ENCODE data around the gene MC3R. TPM values are rescaled to one million over a fixed set of nuclear protein-coding genes. Genes with fewer than 3 reads are reported as not detected.

Gene MC3R
- not detected for total RNA-seq
- not detected for polyA plus RNA-seq (ENCODE audit: insufficient read depth, low read depth, low replicate concordance)
- long read RNA-seq, donor 1, result 0 reads
- long read RNA-seq, donor 2, result 0 reads
- long read RNA-seq, donor 3, result 0 reads
- long read RNA-seq, donor 4, result 0 reads
- long read RNA-seq, donor 5, result 0 reads
- long read RNA-seq, donor 6, result 0 reads
- long read RNA-seq, donor 7, result 0 reads
- long read RNA-seq, donor 8, result 0 reads
- long read RNA-seq, donor 9, result 0 reads
- long read RNA-seq, donor 10, result 0 reads

- H3K36me3 ChIP-seq (ENCODE audit: control insufficient read depth in 2 of 3, insufficient read depth in 3 of 3, low read length in 3 of 3), result no peaks in the 10 kb centered on the region
- TF ChIP-seq CTCF (IDR thresholded peaks at IDR 0.05; ENCODE audit: borderline replicate concordance, extremely low read depth, insufficient read depth), result peak; percentile 52
- no peaks in the 10 kb centered on the region for H3K4me1 ChIP-seq (ENCODE audit: control insufficient read depth in 2 of 3, insufficient read depth in 2 of 3, low read depth in 1 of 3, low read length in 3 of 3)
- peaks cover 2% of the 10 kb centered on the region for H3K27me3 ChIP-seq (ENCODE audit: control insufficient read depth, insufficient read depth, low read length)
- H3K27ac ChIP-seq (ENCODE audit: low read depth in 2 of 2, low read length in 2 of 2), result no peak within 1 kb of the TSS
- no peak within 1 kb of the TSS for H3K9ac ChIP-seq (ENCODE audit: low read length in 3 of 3)
- intact Hi-C loops (cut with DNase I), result no loop called here
- DNase-seq (peak in 4 of 5 donors; percentile 53 to 64 (median 58)), FAIRE-seq (no peak)
- H3K9me3 ChIP-seq (ENCODE audit: control insufficient read depth in 2 of 3, insufficient read depth in 1 of 3, low read length in 3 of 3), result no peaks in the 10 kb centered on the region
- no peak within 1 kb of the TSS for H3K4me3 ChIP-seq (ENCODE audit: low read length in 3 of 3)
Measured at GRCh38 chr20:56247954-56248782, at the start of gene MC3R. TSS of gene MC3R (plus strand) at chr20:56248732. CDS start at chr20:56248844, 112 bp downstream.

- FAIRE-seq (no peak), DNase-seq (no peak)
- H3K4me3 ChIP-seq (ENCODE audit: low read length in 3 of 3), result no peak overlapping the region
- H3K36me3 ChIP-seq (ENCODE audit: control insufficient read depth in 2 of 3, insufficient read depth in 3 of 3, low read length in 3 of 3), result no peaks in the 10 kb centered on the region
- peaks cover 0 to 17% (median 6%) of the 10 kb centered on the region in 3 donors for H3K9me3 ChIP-seq (ENCODE audit: control insufficient read depth in 2 of 3, insufficient read depth in 1 of 3, low read length in 3 of 3)
- no peak overlapping the region for H3K9ac ChIP-seq (ENCODE audit: low read length in 3 of 3)
- H3K4me1 ChIP-seq (ENCODE audit: control insufficient read depth in 2 of 3, insufficient read depth in 2 of 3, low read depth in 1 of 3, low read length in 3 of 3), result no peaks in the 10 kb centered on the region
- no peak for TF ChIP-seq CTCF (IDR thresholded peaks at IDR 0.05; ENCODE audit: borderline replicate concordance, extremely low read depth, insufficient read depth)
- H3K27me3 ChIP-seq (ENCODE audit: control insufficient read depth, insufficient read depth, low read length), result no peaks in the 10 kb centered on the region
- intact Hi-C loops (cut with DNase I), result no loop called here
- no peak overlapping the region for H3K27ac ChIP-seq (ENCODE audit: low read depth in 2 of 2, low read length in 2 of 2)
Measured at GRCh38 chr20:56200456-56200855, 48.1 kb upstream of the MC3R start.

- no peaks in the 10 kb centered on the region for H3K4me1 ChIP-seq (ENCODE audit: control insufficient read depth in 2 of 3, insufficient read depth in 2 of 3, low read depth in 1 of 3, low read length in 3 of 3)
- no peak overlapping the region for H3K4me3 ChIP-seq (ENCODE audit: low read length in 3 of 3)
- H3K9me3 ChIP-seq (ENCODE audit: control insufficient read depth in 2 of 3, insufficient read depth in 1 of 3, low read length in 3 of 3), result peaks cover 0 to 17% (median 6%) of the 10 kb centered on the region in 3 donors
- DNase-seq (peak in 2 of 5 donors; percentile 20 to 30), FAIRE-seq (no peak)
- peak; percentile 10 for TF ChIP-seq CTCF (IDR thresholded peaks at IDR 0.05; ENCODE audit: borderline replicate concordance, extremely low read depth, insufficient read depth)
- no peaks in the 10 kb centered on the region for H3K27me3 ChIP-seq (ENCODE audit: control insufficient read depth, insufficient read depth, low read length)
- H3K9ac ChIP-seq (ENCODE audit: low read length in 3 of 3), result no peak overlapping the region
- intact Hi-C loops (cut with DNase I), result no loop called here
- no peak overlapping the region for H3K27ac ChIP-seq (ENCODE audit: low read depth in 2 of 2, low read length in 2 of 2)
- H3K36me3 ChIP-seq (ENCODE audit: control insufficient read depth in 2 of 3, insufficient read depth in 3 of 3, low read length in 3 of 3), result no peaks in the 10 kb centered on the region
Measured at GRCh38 chr20:56202493-56203077, 45.9 kb upstream of the MC3R start.

Measured in kidney (tissue), 22 donors.